ENCODE measurements around the gene CEMIP. TPM values are rescaled to one million over a fixed set of nuclear protein-coding genes. Genes with fewer than 3 reads are reported as not detected.
A peak's percentile ranks its signal among the peaks of the same experiment; 100 is the strongest.

CEMIP gene
- polyA plus RNA-seq, 1 of the 3 experiments (the other 2 are of a cell fraction): 27.8 TPM

GRCh38 chr15:80849308-80849707, 70.1 kb downstream of the CEMIP start (continued):
- no peak for TF ChIP-seq FOXJ3 (CRISPR knock-in tag; IDR thresholded peaks at IDR 0.05)
- 0 out of 2 replicates have a peak, but pooled peaks have one; percentile 21 for TF ChIP-seq REST (IDR thresholded peaks at IDR 0.05; ENCODE audit: low read depth, low read length)
- TF ChIP-seq, protein P1, sequence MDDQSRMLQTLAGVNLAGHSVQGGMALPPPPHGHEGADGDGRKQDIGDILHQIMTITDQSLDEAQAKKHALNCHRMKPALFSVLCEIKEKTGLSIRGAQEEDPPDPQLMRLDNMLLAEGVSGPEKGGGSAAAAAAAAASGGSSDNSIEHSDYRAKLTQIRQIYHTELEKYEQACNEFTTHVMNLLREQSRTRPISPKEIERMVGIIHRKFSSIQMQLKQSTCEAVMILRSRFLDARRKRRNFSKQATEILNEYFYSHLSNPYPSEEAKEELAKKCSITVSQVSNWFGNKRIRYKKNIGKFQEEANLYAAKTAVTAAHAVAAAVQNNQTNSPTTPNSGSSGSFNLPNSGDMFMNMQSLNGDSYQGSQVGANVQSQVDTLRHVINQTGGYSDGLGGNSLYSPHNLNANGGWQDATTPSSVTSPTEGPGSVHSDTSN (IDR thresholded peaks at IDR 0.05): no peak; the same call in 1 of the 2 replicates
- no peak for TF ChIP-seq MXI1 (IDR thresholded peaks at IDR 0.05; ENCODE audit: low read depth, low read length)
- TF ChIP-seq SMC3 (IDR thresholded peaks at IDR 0.05; ENCODE audit: low read depth, low read length): no peak
- no peak for TF ChIP-seq EZH2phosphoT487 (IDR thresholded peaks at IDR 0.05; ENCODE audit: borderline replicate concordance, low read depth)
- TF ChIP-seq NRF1 (IDR thresholded peaks at IDR 0.05; ENCODE audit: low read depth, low read length): no peak
- TF ChIP-seq, protein P2, sequence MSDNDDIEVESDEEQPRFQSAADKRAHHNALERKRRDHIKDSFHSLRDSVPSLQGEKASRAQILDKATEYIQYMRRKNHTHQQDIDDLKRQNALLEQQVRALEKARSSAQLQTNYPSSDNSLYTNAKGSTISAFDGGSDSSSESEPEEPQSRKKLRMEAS (IDR thresholded peaks at IDR 0.05; ENCODE audit: low read depth): peak; percentile 63
- TF ChIP-seq, protein P3, sequence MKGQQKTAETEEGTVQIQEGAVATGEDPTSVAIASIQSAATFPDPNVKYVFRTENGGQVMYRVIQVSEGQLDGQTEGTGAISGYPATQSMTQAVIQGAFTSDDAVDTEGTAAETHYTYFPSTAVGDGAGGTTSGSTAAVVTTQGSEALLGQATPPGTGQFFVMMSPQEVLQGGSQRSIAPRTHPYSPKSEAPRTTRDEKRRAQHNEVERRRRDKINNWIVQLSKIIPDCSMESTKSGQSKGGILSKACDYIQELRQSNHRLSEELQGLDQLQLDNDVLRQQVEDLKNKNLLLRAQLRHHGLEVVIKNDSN (IDR thresholded peaks at IDR 0.05; ENCODE audit: borderline replicate concordance, low read depth): no peak
- peak; percentile 87 for TF ChIP-seq FOSL2 (IDR thresholded peaks at IDR 0.05; ENCODE audit: borderline replicate concordance, low read depth)
- TF ChIP-seq RXRA (IDR thresholded peaks at IDR 0.05; ENCODE audit: borderline replicate concordance, low read depth): peak; percentile 74; the same call in 1 of the 2 replicates
- no peak for TF ChIP-seq YY1 (IDR thresholded peaks at IDR 0.05; ENCODE audit: low read depth)
- peak; percentile 85 for TF ChIP-seq TCF12 (IDR thresholded peaks at IDR 0.05)
- no peak for TF ChIP-seq ELF1 (IDR thresholded peaks at IDR 0.05)
- no peak for TF ChIP-seq FOXM1 (IDR thresholded peaks at IDR 0.05; ENCODE audit: low read depth)
- no peak for TF ChIP-seq TEAD4 (IDR thresholded peaks at IDR 0.05; ENCODE audit: borderline replicate concordance, insufficient read depth)
- peak; percentile 18; the same call in 1 of the 2 replicates for TF ChIP-seq POLR2AphosphoS5 (IDR thresholded peaks at IDR 0.05; ENCODE audit: low read depth, low read length)
- peak in 1 of 2 experiments; percentile 38; a peak in 1 of 4 replicates for TF ChIP-seq EP300 (IDR thresholded peaks at IDR 0.05; ENCODE audit: borderline replicate concordance in 1 of 2, low read depth in 1 of 2, low read length in 1 of 2)
- TF ChIP-seq JUND (IDR thresholded peaks at IDR 0.05): peak; percentile 77
- TF ChIP-seq RFX5 (IDR thresholded peaks at IDR 0.05; ENCODE audit: low read length): no peak
- TF ChIP-seq, protein P4, sequence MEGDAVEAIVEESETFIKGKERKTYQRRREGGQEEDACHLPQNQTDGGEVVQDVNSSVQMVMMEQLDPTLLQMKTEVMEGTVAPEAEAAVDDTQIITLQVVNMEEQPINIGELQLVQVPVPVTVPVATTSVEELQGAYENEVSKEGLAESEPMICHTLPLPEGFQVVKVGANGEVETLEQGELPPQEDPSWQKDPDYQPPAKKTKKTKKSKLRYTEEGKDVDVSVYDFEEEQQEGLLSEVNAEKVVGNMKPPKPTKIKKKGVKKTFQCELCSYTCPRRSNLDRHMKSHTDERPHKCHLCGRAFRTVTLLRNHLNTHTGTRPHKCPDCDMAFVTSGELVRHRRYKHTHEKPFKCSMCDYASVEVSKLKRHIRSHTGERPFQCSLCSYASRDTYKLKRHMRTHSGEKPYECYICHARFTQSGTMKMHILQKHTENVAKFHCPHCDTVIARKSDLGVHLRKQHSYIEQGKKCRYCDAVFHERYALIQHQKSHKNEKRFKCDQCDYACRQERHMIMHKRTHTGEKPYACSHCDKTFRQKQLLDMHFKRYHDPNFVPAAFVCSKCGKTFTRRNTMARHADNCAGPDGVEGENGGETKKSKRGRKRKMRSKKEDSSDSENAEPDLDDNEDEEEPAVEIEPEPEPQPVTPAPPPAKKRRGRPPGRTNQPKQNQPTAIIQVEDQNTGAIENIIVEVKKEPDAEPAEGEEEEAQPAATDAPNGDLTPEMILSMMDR (IDR thresholded peaks at IDR 0.05): no peak
- no peak for TF ChIP-seq TAF1 (IDR thresholded peaks at IDR 0.05; ENCODE audit: borderline replicate concordance, low read depth, low read length)
- TF ChIP-seq MEF2A (IDR thresholded peaks at IDR 0.05; ENCODE audit: borderline replicate concordance, low read depth): no peak
- no peak for TF ChIP-seq RAD21 (IDR thresholded peaks at IDR 0.05; ENCODE audit: low read length)
